K562 (cell line): ENCODE results near the gene EIF4E1B. TPM values are rescaled to one million over a fixed set of nuclear protein-coding genes. Genes with fewer than 3 reads are reported as not detected.

Source experiments
- BACH1 ChIP-seq: fragments of 200-800 bp; sonication (Bioruptor generic); IDR thresholded peaks from 2 replicates; pipeline ENCODE4 v1.6.1; 2016; ENCODE audit warnings: missing genetic modification characterization, missing compliant biosample characterization
- BCL6 ChIP-seq: fragments of 250-450 bp; sonication (Bioruptor Pico); IDR thresholded peaks from 2 replicates; pipeline ENCODE4 v1.4.0; 2020
- CBX1 ChIP-seq: sonication (generic); IDR thresholded peaks from 2 replicates; pipeline ENCODE4 v1.6.1; 2016; ENCODE audit warnings: antibody characterized with exemption, low read depth, mild to moderate bottlenecking
- ILF3 ChIP-seq: fragments of 450-650 bp; IDR thresholded peaks from 2 replicates; pipeline ENCODE4 v1.6.1; 2018; ENCODE audit warnings: antibody characterized with exemption, mild to moderate bottlenecking, moderate library complexity, borderline replicate concordance
- IRF9 ChIP-seq: fragments of 450-650 bp; IDR thresholded peaks from 2 replicates; pipeline ENCODE4 v1.6.1; 2016; ENCODE audit warnings: missing biosample characterization, missing genetic modification characterization
- JUN ChIP-seq, 2 experiments: sonication (generic) in 1 of 2; formaldehyde crosslinking in 1 of 2; IDR thresholded peaks; 2 replicates each; pipeline versions ENCODE4 v1.6.1 to v1.8.0; 2012 to 2022; ENCODE audit warnings: borderline replicate concordance in 2 of 2, mild to moderate bottlenecking in 2 of 2, improper control_type of control experiment in 1 of 2, low read depth in 1 of 2, low read length in 1 of 2, missing genetic modification reagents in 1 of 2
- LEF1 ChIP-seq: fragments of 450-650 bp; IDR thresholded peaks from 2 replicates; pipeline ENCODE4 v1.6.1; 2016; ENCODE audit warnings: mild to moderate bottlenecking
- MAFF ChIP-seq: IDR thresholded peaks from 2 replicates; pipeline ENCODE4 v1.6.1; 2012; ENCODE audit warnings: low read length, improper control_type of control experiment
- MAFK ChIP-seq: IDR thresholded peaks from 2 replicates; pipeline ENCODE4 v1.6.1; 2011; ENCODE audit warnings: low read length, improper control_type of control experiment
- MYC ChIP-seq, 2 experiments: fragments of 250-450 bp in 1 of 2; sonication (Bioruptor Pico) in 1 of 2; IDR thresholded peaks; 2 replicates each; pipeline versions ENCODE4 v1.5.1 to v1.6.1; 2012 to 2021; ENCODE audit warnings: low read depth in 2 of 2, borderline replicate concordance in 1 of 2, improper control_type of control experiment in 1 of 2, low read length in 1 of 2, mild to moderate bottlenecking in 1 of 2, moderate library complexity in 1 of 2
- RAD21 ChIP-seq, 2 experiments: fragments of 250-450 bp in 1 of 2; fragments of 450-650 bp in 1 of 2; sonication (Bioruptor Pico) in 1 of 2; formaldehyde crosslinking in 1 of 2; IDR thresholded peaks in 1 of 2; conservative IDR thresholded peaks in 1 of 2; 2 replicates each; pipeline versions ENCODE4 v1.4.0 to v1.8.0; 2020 to 2022; ENCODE audit warnings: mild to moderate bottlenecking in 2 of 2, moderate library complexity in 1 of 2
- RBM39 ChIP-seq: fragments of 200-400 bp; formaldehyde crosslinking; optimal IDR thresholded peaks from 2 replicates; pipeline ENCODE3; 2018; ENCODE audit warnings: low read depth, low read length
- RFX5 ChIP-seq: IDR thresholded peaks from 2 replicates; pipeline ENCODE4 v1.6.1; 2011; ENCODE audit warnings: low read depth, mild to moderate bottlenecking, improper control_type of control experiment, low read length
- SIX5 ChIP-seq, 2 experiments: IDR thresholded peaks; 2 replicates each; pipeline ENCODE4 v1.6.1; 2011; ENCODE audit warnings: low read length in 2 of 2, borderline replicate concordance in 1 of 2, low read depth in 1 of 2, mild to moderate bottlenecking in 1 of 2, moderate library complexity in 1 of 2; ENCODE audit not compliant: insufficient read depth in 1 of 2
- SMAD3 ChIP-seq: fragments of 450-650 bp; formaldehyde crosslinking; conservative IDR thresholded peaks from 2 replicates; pipeline ENCODE4 v1.4.0; 2020; ENCODE audit warnings: mild to moderate bottlenecking
- SRF ChIP-seq, 2 experiments: fragments of 250-450, 450-650 bp in 1 of 2; sonication (Bioruptor Pico) in 1 of 2; sonication (generic) in 1 of 2; formaldehyde crosslinking; IDR thresholded peaks; 2 replicates each; pipeline versions ENCODE4 v1.5.0 to v1.5.1; 2020 to 2022; ENCODE audit warnings: mild to moderate bottlenecking in 1 of 2, missing genetic modification reagents in 1 of 2
- TAF15 ChIP-seq: fragments of 200-400 bp; formaldehyde crosslinking; IDR thresholded peaks from 2 replicates; pipeline ENCODE4 v1.6.1; 2017; ENCODE audit warnings: mild to moderate bottlenecking, low read depth, low read length, moderate library complexity
- TOE1 ChIP-seq, 2 experiments: fragments of 450-650 bp in 1 of 2; sonication (generic) in 1 of 2; formaldehyde crosslinking in 1 of 2; IDR thresholded peaks; 2 replicates each; pipeline versions ENCODE4 v1.7.1 to v1.8.0; 2016 to 2022; ENCODE audit warnings: borderline replicate concordance in 2 of 2, mild to moderate bottlenecking in 2 of 2, antibody characterized with exemption in 1 of 2, inconsistent platforms in 1 of 2, low read depth in 1 of 2, missing genetic modification reagents in 1 of 2, moderate library complexity in 1 of 2
- ZBTB8A ChIP-seq: fragments of 450-650 bp; IDR thresholded peaks from 2 replicates; pipeline ENCODE4 v1.6.1; 2018; ENCODE audit warnings: mild to moderate bottlenecking, moderate library complexity; ENCODE audit not compliant: partially characterized antibody
- ZNF140 ChIP-seq: fragments of 250-450 bp; sonication (Bioruptor Pico); IDR thresholded peaks from 2 replicates; pipeline ENCODE4 v1.8.0; 2021; ENCODE audit warnings: moderate library complexity, mild to moderate bottlenecking, inconsistent platforms
- ZNF174 ChIP-seq: fragments of 250-450 bp; sonication (Bioruptor Pico); IDR thresholded peaks from 2 replicates; pipeline ENCODE4 v1.4.0; 2020; ENCODE audit warnings: mild to moderate bottlenecking
- ZNF311 ChIP-seq: fragments of 250-450 bp; sonication (Bioruptor Pico); IDR thresholded peaks from 2 replicates; pipeline ENCODE4 v1.4.0; 2020; ENCODE audit warnings: mild to moderate bottlenecking, moderate library complexity
- ZNF445 ChIP-seq: fragments of 250-450 bp; sonication (Bioruptor Pico); IDR thresholded peaks from 2 replicates; pipeline ENCODE4 v1.4.0; 2020; ENCODE audit warnings: low read depth, mild to moderate bottlenecking, moderate library complexity
- polyA plus RNA-seq, 8 experiments: library from polyadenylated mRNA; depleted of rRNA in 4 of 8; stranded (reverse) in 5 of 8; unstranded in 3 of 8; fragments of >200 nt; fragmentation: Nextera tagmentation in 2 of 8; fragmentation: Illumina TruSeq in 1 of 8; extraction: Ambion mirVana in 2 of 8; extraction: Trizol in 1 of 8; gene quantifications; 2 replicates each; pipeline versions ENCODE4 v1.2.1 to v1.2.3, GENCODE V29; 2011 to 2014; ENCODE audit warnings: inconsistent platforms in 1 of 8, missing spikeins in 1 of 8
- total RNA-seq, 7 experiments: library from RNA; depleted of rRNA in 6 of 7; stranded (reverse); fragments of >200 nt in 6 of 7; fragmentation: Illumina TruSeq in 2 of 7; extraction: Trizol in 2 of 7; gene quantifications; 2 replicates each; pipeline versions ENCODE4 v1.2.1 to v1.2.3, GENCODE V29; 2011 to 2021; ENCODE audit warnings: low replicate concordance in 1 of 7
- TF ChIP-seq, protein P1 (sequence below): sonication (generic); formaldehyde crosslinking; IDR thresholded peaks from 2 replicates; pipeline ENCODE4 v1.8.0; 2022; ENCODE audit warnings: mild to moderate bottlenecking, missing genetic modification reagents

EIF4E1B gene
- total and polyA plus RNA-seq, 9 of the 15 experiments (the other 6 are each of a cell fraction or from before 2014, with no cell fraction given) = not detected

GRCh38 chr5:176619203-176619568 lies 11.3 kb upstream of the EIF4E1B start (continued):
- TF ChIP-seq MYC (IDR thresholded peaks at IDR 0.05; ENCODE audit: low read depth, low read length) = peak; percentile 45
- no peak for TF ChIP-seq MYC (CRISPR knock-in tag; IDR thresholded peaks at IDR 0.05; ENCODE audit: borderline replicate concordance, low read depth)
- TF ChIP-seq IRF9 (tag) = no peak
- no peak for TF ChIP-seq ZNF445 (CRISPR knock-in tag)
- TF ChIP-seq LEF1 = no peak
- peak in 1 of 2 experiments; percentile 80; a peak in 2 of 4 replicates for TF ChIP-seq SRF (CRISPR knock-in tag; IDR thresholded peaks at IDR 0.05)
- TF ChIP-seq, protein P1, sequence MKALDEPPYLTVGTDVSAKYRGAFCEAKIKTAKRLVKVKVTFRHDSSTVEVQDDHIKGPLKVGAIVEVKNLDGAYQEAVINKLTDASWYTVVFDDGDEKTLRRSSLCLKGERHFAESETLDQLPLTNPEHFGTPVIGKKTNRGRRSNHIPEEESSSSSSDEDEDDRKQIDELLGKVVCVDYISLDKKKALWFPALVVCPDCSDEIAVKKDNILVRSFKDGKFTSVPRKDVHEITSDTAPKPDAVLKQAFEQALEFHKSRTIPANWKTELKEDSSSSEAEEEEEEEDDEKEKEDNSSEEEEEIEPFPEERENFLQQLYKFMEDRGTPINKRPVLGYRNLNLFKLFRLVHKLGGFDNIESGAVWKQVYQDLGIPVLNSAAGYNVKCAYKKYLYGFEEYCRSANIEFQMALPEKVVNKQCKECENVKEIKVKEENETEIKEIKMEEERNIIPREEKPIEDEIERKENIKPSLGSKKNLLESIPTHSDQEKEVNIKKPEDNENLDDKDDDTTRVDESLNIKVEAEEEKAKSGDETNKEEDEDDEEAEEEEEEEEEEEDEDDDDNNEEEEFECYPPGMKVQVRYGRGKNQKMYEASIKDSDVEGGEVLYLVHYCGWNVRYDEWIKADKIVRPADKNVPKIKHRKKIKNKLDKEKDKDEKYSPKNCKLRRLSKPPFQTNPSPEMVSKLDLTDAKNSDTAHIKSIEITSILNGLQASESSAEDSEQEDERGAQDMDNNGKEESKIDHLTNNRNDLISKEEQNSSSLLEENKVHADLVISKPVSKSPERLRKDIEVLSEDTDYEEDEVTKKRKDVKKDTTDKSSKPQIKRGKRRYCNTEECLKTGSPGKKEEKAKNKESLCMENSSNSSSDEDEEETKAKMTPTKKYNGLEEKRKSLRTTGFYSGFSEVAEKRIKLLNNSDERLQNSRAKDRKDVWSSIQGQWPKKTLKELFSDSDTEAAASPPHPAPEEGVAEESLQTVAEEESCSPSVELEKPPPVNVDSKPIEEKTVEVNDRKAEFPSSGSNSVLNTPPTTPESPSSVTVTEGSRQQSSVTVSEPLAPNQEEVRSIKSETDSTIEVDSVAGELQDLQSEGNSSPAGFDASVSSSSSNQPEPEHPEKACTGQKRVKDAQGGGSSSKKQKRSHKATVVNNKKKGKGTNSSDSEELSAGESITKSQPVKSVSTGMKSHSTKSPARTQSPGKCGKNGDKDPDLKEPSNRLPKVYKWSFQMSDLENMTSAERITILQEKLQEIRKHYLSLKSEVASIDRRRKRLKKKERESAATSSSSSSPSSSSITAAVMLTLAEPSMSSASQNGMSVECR (CRISPR knock-in tag) = no peak
- no peak for TF ChIP-seq MAFF
- TF ChIP-seq ZNF140 = no peak
- no peak for TF ChIP-seq ZBTB8A
- no peak for TF ChIP-seq SMAD3 (CRISPR knock-in tag)
- no peak for TF ChIP-seq SIX5 (IDR thresholded peaks at IDR 0.05; ENCODE audit: borderline replicate concordance in 1 of 2, insufficient read depth in 1 of 2, low read depth in 1 of 2, low read length in 2 of 2)
- no peak for TF ChIP-seq CBX1
- TF ChIP-seq TAF15 = no peak
- no peak for TF ChIP-seq ZNF174 (CRISPR knock-in tag)
- no peak for TF ChIP-seq MAFK
- TF ChIP-seq TOE1 (IDR thresholded peaks at IDR 0.05; ENCODE audit: borderline replicate concordance) = no peak
- TF ChIP-seq TOE1 (CRISPR knock-in tag; IDR thresholded peaks at IDR 0.05; ENCODE audit: borderline replicate concordance, low read depth) = no peak
- peak; percentile 81 to 83 for TF ChIP-seq RAD21 (CRISPR knock-in tag; conservative IDR thresholded peaks at IDR 0.05 in 1 of 2, IDR thresholded peaks at IDR 0.05 in 1 of 2)
- TF ChIP-seq BCL6 (CRISPR knock-in tag) = no peak
- TF ChIP-seq RBM39 = no peak
- no peak for TF ChIP-seq RFX5
- no peak for TF ChIP-seq ZNF311 (CRISPR knock-in tag)
- TF ChIP-seq BACH1 (tag) = no peak
- TF ChIP-seq JUN (IDR thresholded peaks at IDR 0.05; ENCODE audit: borderline replicate concordance, low read depth, low read length) = peak; percentile 16; the same call in 1 of the 2 replicates
- TF ChIP-seq JUN (CRISPR knock-in tag; IDR thresholded peaks at IDR 0.05; ENCODE audit: borderline replicate concordance) = no peak
- TF ChIP-seq ILF3 = no peak
